Measurements from ENCODE around the gene ZNF738. TPM values are rescaled to one million over a fixed set of nuclear protein-coding genes. Genes with fewer than 3 reads are reported as not detected.
A peak's percentile ranks its signal among the peaks of the same experiment; 100 is the strongest.
"Not testable (repeated sequence)": the region's sequence is repeated elsewhere in the genome, so short reads cannot be mapped to it uniquely, and the experiment has no call there.

The ZNF738 gene
- polyA plus RNA-seq (ENCODE audit: insufficient read length), result 19.4 TPM

GRCh38 chr19:21358768-21359451 is at the start of gene ZNF738:
Gene ZNF738, plus strand, starts transcription at chr19:21359000. Its CDS starts 141 bp downstream, at chr19:21359141.
- peak; percentile 95 for DNase-seq (ENCODE audit: low read depth)

GRCh38 chr19:21312807-21313206 is 46.0 kb upstream of the ZNF738 start:
- not testable (repeated sequence) for DNase-seq (ENCODE audit: low read depth)

- no peak for DNase-seq (ENCODE audit: low read depth)
These were observed 44.1 kb upstream of the ZNF738 start for GRCh38 chr19:21314676-21315075.

GRCh38 chr19:21317821-21318220 is 41.0 kb upstream of the ZNF738 start:
- no peak for DNase-seq (ENCODE audit: low read depth)

GRCh38 chr19:21321134-21321533 is 37.7 kb upstream of the ZNF738 start:
- DNase-seq (ENCODE audit: low read depth), result no peak

GRCh38 chr19:21321996-21322395 is 36.8 kb upstream of the ZNF738 start:
- DNase-seq (ENCODE audit: low read depth), result no peak

- no peak for DNase-seq (ENCODE audit: low read depth)
These were observed 36.3 kb upstream of the ZNF738 start for GRCh38 chr19:21322528-21322927.

- DNase-seq (ENCODE audit: low read depth), result no peak
These were observed 35.8 kb upstream of the ZNF738 start for GRCh38 chr19:21323000-21323399.

- no peak for DNase-seq (ENCODE audit: low read depth)
These were observed 32.6 kb upstream of the ZNF738 start for GRCh38 chr19:21326169-21326568.

GRCh38 chr19:21328406-21328805 is 30.4 kb upstream of the ZNF738 start:
- no peak for DNase-seq (ENCODE audit: low read depth)

GRCh38 chr19:21328885-21329605 is 29.8 kb upstream of the ZNF738 start, which contains the start of gene ZNF708:
Gene ZNF708, minus strand, starts transcription at chr19:21329410. Its CDS starts 198 bp downstream, at chr19:21329212.
- DNase-seq (ENCODE audit: low read depth), result peak; percentile 88

- DNase-seq (ENCODE audit: low read depth), result no peak
These were observed 23.1 kb upstream of the ZNF738 start for GRCh38 chr19:21335721-21336120.

- DNase-seq (ENCODE audit: low read depth), result not testable (repeated sequence)
These were observed 14.0 kb upstream of the ZNF738 start for GRCh38 chr19:21344841-21345240.

- no peak for DNase-seq (ENCODE audit: low read depth)
These were observed 6.0 kb upstream of the ZNF738 start for GRCh38 chr19:21352830-21353229.

- no peak for DNase-seq (ENCODE audit: low read depth)
These were observed 3.5 kb downstream of the ZNF738 start for GRCh38 chr19:21362291-21362690.

- no peak for DNase-seq (ENCODE audit: low read depth)
These were observed 25.3 kb downstream of the ZNF738 start for GRCh38 chr19:21383980-21384582.

- no peak for DNase-seq (ENCODE audit: low read depth)
These were observed 37.3 kb downstream of the ZNF738 start for GRCh38 chr19:21396121-21396520.

- DNase-seq (ENCODE audit: low read depth), result peak; percentile 96
These were observed 38.2 kb downstream of the ZNF738 start, which contains the start of gene ZNF493 for GRCh38 chr19:21396893-21397572. Gene ZNF493, plus strand, starts transcription at chr19:21397133. Its CDS starts 105 bp downstream, at chr19:21397238.

- no peak for DNase-seq (ENCODE audit: low read depth)
These were observed 40.1 kb downstream of the ZNF738 start for GRCh38 chr19:21398851-21399250.

GRCh38 chr19:21402303-21402985 is 43.6 kb downstream of the ZNF738 start:
- DNase-seq (ENCODE audit: low read depth), result no peak

GRCh38 chr19:21410166-21410565 is 51.4 kb downstream of the ZNF738 start:
- DNase-seq (ENCODE audit: low read depth), result no peak
